ENCODE results near the gene XRCC1.
"Not testable (repeated sequence)": the region's sequence is repeated elsewhere in the genome, so short reads cannot be mapped to it uniquely, and the experiment has no call there.

XRCC1 gene

GRCh38 chr19:43524922-43525835, 50.1 kb downstream of the XRCC1 start:
- Histone ChIP-seq H3K27me3 (replicated peaks; ENCODE audit: insufficient read depth, low read length) (no peaks in the 10 kb centered on the region), H3K9me2 (replicated peaks; ENCODE audit: insufficient read depth, low read length) (no peaks in the 10 kb centered on the region), H3K9ac (ENCODE audit: low read length) (peak overlapping the region; percentile 68; the same call in 1 of the 2 replicates), H4K20me1 (ENCODE audit: insufficient read depth, low read length) (no peaks in the 10 kb centered on the region), H3K4me2 (ENCODE audit: low read depth, low read length) (peak overlapping the region; percentile 98), H3K4me1 (ENCODE audit: low read length) (peaks cover 12% of the 10 kb centered on the region), H3F3A (ENCODE audit: insufficient read depth, low read length) (peaks cover 14% of the 10 kb centered on the region), H3K79me2 (ENCODE audit: low read length) (peaks cover 5% of the 10 kb centered on the region; the same call in 1 of the 2 replicates), H3K27ac (ENCODE audit: low read length) (peak overlapping the region; percentile 1; the same call in 1 of the 2 replicates), H3K36me3 (replicated peaks; ENCODE audit: insufficient read depth, low read length) (no peaks in the 10 kb centered on the region), H3K4me3 (ENCODE audit: low read length) (peak overlapping the region; percentile 98), H3K9me3 (replicated peaks; ENCODE audit: insufficient read depth, low read length) (no peaks in the 10 kb centered on the region), H2AFZ (ENCODE audit: low read length) (peak overlapping the region; percentile 98; the same call in 1 of the 2 replicates)
- TF ChIP-seq EZH2 (optimal IDR thresholded peaks at IDR 0.05; ENCODE audit: low read depth, low read length) (no peak), EZH2phosphoT487 (IDR thresholded peaks at IDR 0.05; ENCODE audit: low read length) (no peak), CTCF (IDR thresholded peaks at IDR 0.05; ENCODE audit: low read length) (no peak)
- no peak for DNase-seq

DNA sequence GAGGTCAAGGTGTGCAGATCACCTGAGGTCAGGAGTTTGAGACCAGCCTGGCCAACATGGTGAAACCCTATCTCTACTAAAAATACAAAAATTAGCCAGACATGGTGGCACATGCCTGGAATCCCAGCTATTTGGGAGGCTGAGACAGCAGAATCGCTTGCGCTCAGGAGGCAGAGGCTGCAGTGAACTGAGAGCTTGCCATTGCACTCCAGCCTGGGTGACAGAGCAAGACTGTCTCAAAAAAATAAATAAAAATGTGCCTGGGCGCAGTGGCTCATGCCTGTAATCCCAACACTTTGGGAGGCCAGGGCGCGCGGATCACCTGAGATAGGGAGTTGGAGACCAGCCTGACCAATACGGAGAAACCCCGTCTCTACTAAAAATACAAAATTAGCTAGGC, 51.6 kb downstream of the XRCC1 start:
- not testable (repeated sequence) for H3K4me2 ChIP-seq (ENCODE audit: low read depth, low read length); H3K9ac ChIP-seq (ENCODE audit: low read length); H3K36me3 ChIP-seq (replicated peaks; ENCODE audit: insufficient read depth, low read length); H4K20me1 ChIP-seq (ENCODE audit: insufficient read depth, low read length); H3K27me3 ChIP-seq (replicated peaks; ENCODE audit: insufficient read depth, low read length); H3K27ac ChIP-seq (ENCODE audit: low read length); H2AFZ ChIP-seq (ENCODE audit: low read length); H3K79me2 ChIP-seq (ENCODE audit: low read length); DNase-seq; H3K9me3 ChIP-seq (replicated peaks; ENCODE audit: insufficient read depth, low read length); H3K4me3 ChIP-seq (ENCODE audit: low read length); H3K9me2 ChIP-seq (replicated peaks; ENCODE audit: insufficient read depth, low read length)
- peaks cover 12% of the 10 kb centered on the region for H3K4me1 ChIP-seq (ENCODE audit: low read length)
- H3F3A ChIP-seq (ENCODE audit: insufficient read depth, low read length): peaks cover 14% of the 10 kb centered on the region

DNA sequence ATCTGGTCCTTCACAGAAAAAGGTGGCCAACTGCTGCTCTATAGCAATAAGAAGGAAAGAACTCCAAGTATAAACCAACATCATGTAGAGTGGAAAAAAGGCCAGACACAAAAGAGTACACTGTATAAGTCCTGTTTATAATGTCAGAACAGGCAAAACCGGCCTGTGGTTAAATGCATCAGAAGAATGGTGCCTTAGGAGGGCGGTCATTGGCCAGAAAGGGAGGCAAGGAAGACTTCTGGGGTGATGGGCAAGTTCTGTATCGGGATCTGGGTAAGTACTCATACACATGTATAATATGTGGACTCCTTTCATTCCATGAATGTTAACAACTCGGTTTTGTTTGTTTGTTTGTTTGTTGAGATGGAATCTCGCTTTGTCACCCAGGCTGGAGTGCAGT, 52.4 kb downstream of the XRCC1 start:
- DNase-seq: no peak
- Histone ChIP-seq H3K36me3 (replicated peaks; ENCODE audit: insufficient read depth, low read length) (no peaks in the 10 kb centered on the region), H3K4me1 (ENCODE audit: low read length) (peaks cover 12% of the 10 kb centered on the region), H3K27me3 (replicated peaks; ENCODE audit: insufficient read depth, low read length) (no peaks in the 10 kb centered on the region), H3K9me3 (replicated peaks; ENCODE audit: insufficient read depth, low read length) (no peaks in the 10 kb centered on the region), H3K9me2 (replicated peaks; ENCODE audit: insufficient read depth, low read length) (no peaks in the 10 kb centered on the region), H3K9ac (ENCODE audit: low read length) (no peak overlapping the region), H3K4me3 (ENCODE audit: low read length) (no peak overlapping the region), H3K79me2 (ENCODE audit: low read length) (peaks cover 5% of the 10 kb centered on the region; the same call in 1 of the 2 replicates), H2AFZ (ENCODE audit: low read length) (no peak overlapping the region), H3F3A (ENCODE audit: insufficient read depth, low read length) (peaks cover 14% of the 10 kb centered on the region), H3K4me2 (ENCODE audit: low read depth, low read length) (no peak overlapping the region), H4K20me1 (ENCODE audit: insufficient read depth, low read length) (no peaks in the 10 kb centered on the region), H3K27ac (ENCODE audit: low read length) (no peak overlapping the region)
- TF ChIP-seq CTCF (IDR thresholded peaks at IDR 0.05; ENCODE audit: low read length) (no peak), EZH2phosphoT487 (IDR thresholded peaks at IDR 0.05; ENCODE audit: low read length) (no peak), EZH2 (optimal IDR thresholded peaks at IDR 0.05; ENCODE audit: low read depth, low read length) (no peak)
